Keratinocyte (primary cell): ENCODE data around the gene NUP107.

Experiments used
- EZH2 ChIP-seq: IDR thresholded peaks from one replicate; pipeline ENCODE4 v1.6.1; 2012; ENCODE audit warnings: inconsistent platforms, mild to moderate bottlenecking, low read length, moderate library complexity
- TF ChIP-seq, protein P1 (sequence below), 3 experiments: IDR thresholded peaks in 1 of 3; conservative IDR thresholded peaks in 1 of 3; optimal IDR thresholded peaks in 1 of 3; 2 replicates in 2 of 3; 3 replicates in 1 of 3; pipeline versions ENCODE3 to v1.5.1; 2011; ENCODE audit warnings: low read length in 3 of 3, mild to moderate bottlenecking in 3 of 3, moderate library complexity in 2 of 3, control low read depth in 1 of 3, inconsistent platforms in 1 of 3; ENCODE audit not compliant: insufficient read depth in 2 of 3; ENCODE audit errors: extremely low read depth in 1 of 3

- TF ChIP-seq, protein P1, sequence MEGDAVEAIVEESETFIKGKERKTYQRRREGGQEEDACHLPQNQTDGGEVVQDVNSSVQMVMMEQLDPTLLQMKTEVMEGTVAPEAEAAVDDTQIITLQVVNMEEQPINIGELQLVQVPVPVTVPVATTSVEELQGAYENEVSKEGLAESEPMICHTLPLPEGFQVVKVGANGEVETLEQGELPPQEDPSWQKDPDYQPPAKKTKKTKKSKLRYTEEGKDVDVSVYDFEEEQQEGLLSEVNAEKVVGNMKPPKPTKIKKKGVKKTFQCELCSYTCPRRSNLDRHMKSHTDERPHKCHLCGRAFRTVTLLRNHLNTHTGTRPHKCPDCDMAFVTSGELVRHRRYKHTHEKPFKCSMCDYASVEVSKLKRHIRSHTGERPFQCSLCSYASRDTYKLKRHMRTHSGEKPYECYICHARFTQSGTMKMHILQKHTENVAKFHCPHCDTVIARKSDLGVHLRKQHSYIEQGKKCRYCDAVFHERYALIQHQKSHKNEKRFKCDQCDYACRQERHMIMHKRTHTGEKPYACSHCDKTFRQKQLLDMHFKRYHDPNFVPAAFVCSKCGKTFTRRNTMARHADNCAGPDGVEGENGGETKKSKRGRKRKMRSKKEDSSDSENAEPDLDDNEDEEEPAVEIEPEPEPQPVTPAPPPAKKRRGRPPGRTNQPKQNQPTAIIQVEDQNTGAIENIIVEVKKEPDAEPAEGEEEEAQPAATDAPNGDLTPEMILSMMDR (optimal IDR thresholded peaks at IDR 0.05 in 1 of 3, IDR thresholded peaks at IDR 0.05 in 1 of 3, conservative IDR thresholded peaks at IDR 0.05 in 1 of 3; ENCODE audit: extremely low read depth in 1 of 3, insufficient read depth in 2 of 3, low read length in 3 of 3), result no peak
- TF ChIP-seq EZH2, result no peak
Observed at GRCh38 chr12:68641138-68641537, 45.6 kb upstream of the NUP107 start.
